Ramos (cell line): ENCODE data around the gene SAMD4A.

Experiments
- in situ Hi-C: fragments of 300-500 bp; cut with MboI; formaldehyde crosslinking; loops from one replicate; pipeline ENCODE4 v1.14.3; 2022; ENCODE audit warnings: low sequenced_read_pairs; ENCODE audit not compliant: unreplicated experiment

Gene SAMD4A

DNA sequence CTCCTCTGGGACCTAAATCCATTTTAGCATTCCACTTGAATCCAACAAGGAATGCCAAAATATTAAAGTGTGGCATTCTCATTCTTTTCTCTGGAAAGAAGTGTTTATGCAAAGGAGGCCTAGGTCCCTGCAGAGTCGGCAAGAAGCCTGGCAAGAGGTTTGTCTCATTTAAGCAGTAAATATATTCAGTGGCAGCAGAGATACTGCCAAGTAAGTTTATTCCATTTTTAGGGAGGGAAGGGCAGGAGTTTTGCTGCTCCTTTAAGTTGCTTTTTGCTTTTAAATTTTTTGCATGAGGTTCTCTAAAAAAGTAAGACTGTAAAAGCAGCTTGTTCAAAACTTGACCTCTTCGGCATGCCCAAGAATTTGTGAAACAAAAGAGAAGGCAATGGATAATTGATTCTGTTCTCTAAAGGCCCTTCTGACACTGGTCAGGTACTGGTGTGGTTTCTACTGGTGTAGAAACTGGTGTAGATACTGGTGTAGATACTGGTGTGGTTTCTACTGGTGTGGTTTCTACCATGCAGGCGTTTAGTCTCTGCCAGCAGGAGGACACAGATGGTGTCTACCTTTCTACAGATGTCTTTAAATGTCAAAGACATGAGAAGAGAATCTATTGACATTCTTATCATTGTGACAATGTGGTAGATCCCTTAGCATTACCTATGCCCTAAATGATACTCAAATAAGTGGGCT is 107.3 kb downstream of the SAMD4A start:
- in situ Hi-C loops: no loop called here

DNA sequence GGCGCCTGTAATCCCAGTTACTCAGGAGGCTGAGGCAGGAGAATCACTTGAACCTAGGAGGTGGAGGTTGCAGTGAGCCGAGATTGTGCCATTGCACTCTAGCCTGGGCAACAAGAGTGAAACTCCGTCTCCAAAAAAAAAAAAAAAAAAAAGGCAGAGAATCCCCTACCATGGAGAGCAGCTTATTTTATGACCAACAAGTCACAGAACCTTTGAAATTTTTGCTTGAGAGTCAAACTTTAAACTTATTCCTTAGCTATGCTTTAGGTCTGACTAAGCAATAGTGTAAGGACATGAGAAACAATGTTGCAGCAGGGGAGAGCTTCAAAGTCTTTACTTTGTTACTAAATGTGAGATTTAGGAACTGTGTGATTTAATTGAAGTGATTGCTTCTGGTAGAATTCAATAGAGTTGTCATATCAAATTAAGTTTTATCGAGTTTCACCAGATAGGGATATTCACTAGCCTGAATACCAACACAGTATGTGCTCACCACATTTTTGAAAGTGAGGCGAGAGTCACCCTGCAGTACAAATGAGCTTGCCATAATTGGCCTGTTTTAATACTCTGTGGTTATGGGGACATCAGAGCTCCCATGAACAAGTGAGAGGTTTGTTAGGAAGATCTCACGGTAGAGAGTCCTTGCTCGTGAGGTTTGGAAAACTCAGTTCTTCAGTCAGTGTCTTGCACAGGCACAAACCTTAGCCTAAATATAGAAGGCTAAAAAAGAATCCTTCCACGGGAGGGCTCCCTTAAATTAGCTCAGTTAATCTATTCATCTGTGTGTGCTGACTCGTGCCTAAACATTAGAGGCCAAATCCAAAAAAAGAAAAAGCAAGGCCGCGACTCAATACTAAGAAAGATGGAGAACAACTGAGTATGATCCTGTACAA is 108.6 kb downstream of the SAMD4A start:
- in situ Hi-C loops: no loop called here

DNA sequence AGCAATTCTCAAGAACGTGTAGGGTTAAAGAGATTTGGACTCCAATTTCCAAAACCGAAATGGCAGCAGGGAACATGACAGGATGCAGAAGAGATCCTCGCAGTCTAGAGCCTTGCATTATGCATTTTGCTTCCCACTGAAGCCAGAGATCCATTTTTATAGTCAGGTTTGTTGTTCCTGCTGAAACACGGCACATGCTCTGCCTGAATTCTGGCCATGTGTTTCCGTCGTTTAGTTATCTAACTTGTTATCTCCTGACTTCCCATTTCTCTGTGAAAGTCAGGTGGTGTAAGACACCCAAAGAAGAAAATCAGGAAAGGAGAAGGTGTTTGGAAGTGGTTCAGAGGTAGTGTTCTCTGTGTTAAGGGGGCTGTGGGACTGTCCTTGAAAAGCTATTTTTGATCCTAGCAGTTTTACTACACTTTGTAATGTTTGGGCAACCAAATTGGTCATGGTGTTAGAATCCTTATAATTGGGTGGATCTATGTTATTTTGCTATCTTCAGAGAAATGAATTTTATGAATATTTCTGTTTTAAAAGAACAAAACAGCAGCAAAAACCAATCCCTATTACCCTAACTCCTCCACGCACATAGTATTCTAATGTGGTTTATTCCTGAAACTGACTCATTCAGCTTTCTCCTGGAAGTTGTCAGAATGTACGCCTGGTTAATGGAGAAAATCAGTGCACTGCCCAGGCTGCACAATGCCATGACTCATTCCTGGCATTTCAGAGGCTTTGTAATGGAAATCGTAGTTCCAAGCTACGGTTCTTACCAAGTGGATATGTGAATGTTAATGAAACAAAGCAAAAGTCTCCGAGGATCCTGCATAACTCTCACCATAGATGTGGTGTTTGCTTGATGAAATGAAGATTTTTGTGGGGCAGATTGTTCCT is 110.1 kb downstream of the SAMD4A start:
- in situ Hi-C loops: no loop called here

DNA sequence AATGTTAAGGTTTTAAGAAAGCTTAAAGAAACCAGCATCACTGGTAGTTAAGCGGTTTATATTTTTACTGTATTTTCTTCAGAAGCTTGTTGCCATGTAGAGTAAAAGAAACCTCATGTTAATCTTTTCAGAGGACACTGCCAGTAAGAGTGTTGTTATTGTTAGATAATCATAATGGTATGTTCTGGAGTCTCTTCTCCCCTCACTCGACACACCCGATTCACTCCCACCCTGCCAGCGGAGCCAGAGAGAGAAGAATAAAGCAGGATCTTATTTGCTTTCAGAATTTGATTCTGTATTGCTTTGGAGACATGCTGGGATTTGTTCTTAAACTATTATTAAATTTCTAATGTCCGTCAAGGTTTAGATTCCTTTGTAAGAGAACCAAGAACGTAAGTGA is 113.7 kb downstream of the SAMD4A start:
- in situ Hi-C loops: no loop called here

DNA sequence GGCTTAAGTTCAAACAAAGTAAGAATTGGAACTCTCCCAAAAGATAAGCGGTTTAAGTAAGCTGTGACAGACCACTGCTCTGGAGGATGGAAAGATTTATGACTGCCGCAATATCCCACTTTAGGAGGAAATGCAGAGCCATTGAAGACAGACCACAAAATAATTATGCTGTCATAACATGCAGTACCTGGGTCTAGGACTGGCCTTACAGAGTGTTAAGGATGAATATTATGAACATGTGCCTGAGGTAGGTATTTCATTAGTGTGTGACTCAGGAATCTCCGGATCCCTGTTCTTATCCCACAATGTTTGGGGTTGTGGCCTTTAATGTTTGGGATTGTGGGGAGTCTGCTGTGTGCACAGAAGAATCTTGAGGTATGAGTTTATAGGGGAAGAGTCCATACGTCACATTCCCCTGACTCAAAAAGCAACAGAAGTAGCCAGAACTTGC is 114.9 kb downstream of the SAMD4A start:
- in situ Hi-C loops: no loop called here

DNA sequence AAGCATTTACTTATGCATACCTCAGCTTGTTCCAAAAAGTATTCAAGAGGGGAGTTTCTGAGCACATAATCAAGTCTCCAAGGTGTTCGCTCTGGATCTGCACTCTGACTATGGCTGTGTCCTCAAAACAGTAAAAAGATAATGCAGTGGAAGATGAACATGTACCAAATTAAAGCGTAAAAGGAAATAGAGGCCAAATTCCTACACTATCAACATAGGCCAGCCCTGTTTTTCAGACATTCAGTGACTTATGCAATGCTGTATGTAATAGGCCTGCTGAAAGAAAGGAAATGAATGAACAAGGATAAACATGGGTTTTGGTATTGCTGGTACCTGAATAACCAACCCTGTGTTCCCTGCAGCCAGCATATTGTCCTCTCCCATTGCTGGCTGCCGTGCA is 115.7 kb downstream of the SAMD4A start:
- in situ Hi-C loops: no loop called here

DNA sequence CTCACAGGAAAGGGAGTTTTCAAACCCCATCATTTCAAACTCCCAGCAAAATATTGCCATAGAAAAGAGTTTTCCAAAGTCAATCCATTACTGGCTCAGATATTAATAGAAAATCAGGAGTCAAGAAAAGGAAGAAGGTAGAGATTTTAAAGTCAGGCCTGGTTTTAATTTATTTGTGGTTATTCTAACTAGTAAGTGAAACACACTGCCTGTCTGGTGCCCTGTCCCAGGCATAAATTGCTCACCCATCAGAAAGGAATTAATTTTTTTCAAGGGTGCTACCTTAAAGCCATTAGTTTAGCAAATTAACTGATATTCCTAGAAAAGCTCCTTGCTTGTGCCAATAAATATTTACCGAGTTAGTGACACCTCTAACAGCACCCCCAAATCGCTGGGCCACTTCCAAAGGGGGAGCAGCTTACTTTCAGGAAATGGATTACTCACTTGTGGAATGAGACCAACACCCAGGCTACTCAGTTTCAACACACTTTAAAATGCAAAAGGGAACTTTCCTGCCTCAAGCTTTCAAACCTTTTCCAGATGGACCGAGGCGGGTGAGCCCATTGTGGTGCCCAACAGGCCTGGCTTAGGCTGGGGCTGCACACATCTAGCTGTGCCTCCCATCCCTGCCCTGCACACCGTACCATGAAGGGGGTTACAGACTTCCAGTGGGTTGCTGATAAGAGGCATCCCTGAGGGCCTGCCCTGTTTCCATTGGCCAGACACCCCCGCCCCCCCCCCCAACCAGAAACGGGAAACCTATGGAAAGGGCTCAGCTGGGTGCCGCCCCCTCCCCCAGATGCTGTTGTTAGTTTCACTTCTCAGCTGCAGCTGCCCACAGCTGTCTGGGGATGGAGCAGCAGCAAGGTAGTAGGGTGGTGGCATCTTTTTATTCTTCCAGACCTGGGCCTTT is 117.2 kb downstream of the SAMD4A start:
- in situ Hi-C loops: no loop called here

DNA sequence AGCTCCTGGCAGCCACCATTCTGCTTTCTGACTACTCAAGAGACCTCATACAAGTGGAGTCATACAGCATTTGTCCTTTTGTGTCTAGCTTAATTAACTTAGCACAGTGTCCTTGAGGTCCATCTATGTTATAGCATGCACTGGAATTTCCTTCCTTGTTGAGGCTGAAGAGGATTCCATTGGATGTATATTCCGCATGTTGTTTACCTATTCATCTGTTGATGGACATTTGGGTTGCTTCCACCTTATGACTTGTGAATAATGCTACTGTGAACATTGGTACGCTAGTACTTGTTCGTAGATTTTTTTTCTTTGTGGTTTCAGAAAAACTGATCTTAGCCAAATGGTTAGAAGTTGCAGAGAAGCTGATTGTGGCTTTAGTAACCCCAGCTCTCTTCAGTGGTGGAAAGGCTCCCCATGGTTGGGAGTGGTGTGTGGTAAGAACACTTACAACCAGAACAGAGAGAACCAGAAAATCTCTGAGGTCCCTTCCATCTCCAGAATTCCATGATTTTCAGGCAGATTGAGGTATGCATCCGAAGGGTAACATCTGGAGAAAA is 118.4 kb downstream of the SAMD4A start:
- in situ Hi-C loops: no loop called here

DNA sequence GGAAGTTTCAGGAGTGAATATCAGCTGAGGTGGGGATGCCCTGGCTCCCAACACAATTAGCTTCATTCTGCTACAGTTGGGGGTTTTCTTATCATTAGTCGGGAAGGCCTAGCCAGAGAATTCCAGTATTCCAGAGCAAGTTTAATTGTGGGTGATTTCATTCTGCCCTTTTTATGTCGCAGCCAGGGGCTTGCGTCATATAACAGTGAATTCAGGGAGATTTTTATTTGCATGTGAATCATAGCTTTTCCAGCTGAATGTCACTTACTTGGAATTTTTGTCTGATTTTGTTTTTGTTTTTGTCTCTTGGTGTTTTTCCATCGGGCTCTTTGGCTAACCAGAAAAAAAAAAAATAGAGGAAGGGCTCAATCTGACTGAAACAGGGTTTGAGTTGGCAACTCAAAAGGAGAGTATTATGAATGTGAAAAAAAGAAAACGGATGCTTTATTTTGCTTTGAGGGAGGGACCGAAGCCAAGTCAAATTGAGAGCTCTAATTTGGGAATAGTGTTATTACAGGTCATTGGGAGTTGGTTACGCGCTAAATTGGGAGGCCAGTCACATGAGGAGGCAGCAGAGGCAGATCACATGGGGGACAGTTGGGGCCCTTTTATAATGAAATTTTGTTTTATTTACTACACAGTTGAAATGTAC is 119.4 kb downstream of the SAMD4A start:
- in situ Hi-C loops: no loop called here

DNA sequence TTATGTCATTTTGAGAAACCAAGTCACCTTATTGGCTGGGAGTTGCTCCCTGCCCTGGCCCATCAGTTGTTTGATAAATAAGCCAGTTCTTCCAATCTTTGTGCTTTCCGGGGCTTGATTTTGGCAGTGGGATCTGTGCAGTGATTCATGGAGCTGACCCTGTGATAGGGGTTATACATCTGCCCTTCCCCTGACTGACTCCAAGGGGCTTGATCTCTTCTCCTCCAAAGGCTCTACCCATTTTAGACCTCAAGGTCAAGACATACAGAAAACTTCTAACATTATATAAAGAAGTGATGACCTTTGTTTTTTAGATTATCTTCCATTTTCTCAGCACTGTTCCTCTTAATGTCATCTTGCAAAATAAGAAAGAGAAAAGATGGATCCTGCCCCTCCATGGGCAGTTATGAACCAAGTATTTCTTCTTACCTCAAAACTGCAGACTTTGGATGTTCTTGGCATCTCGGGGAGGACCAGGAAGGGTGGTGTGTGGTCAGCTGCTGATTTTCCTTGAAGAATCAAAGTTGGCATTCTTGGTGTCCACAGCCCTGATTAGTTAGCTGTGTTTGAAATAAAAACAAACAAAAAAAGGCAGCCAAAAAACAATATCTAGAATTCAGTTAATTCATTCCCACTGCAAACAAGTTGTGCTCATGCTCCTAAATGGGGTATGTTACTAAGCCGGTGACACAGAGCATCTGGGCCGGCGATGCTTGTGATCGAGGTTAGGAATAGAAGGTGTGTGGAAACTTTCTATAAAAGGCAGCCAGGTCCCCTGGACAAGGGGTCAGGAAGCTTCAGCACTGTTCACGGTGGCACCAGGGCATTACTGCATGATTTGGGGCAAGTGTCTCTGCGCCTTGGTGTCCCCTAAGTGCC is 120.2 kb downstream of the SAMD4A start:
- in situ Hi-C loops: no loop called here

DNA sequence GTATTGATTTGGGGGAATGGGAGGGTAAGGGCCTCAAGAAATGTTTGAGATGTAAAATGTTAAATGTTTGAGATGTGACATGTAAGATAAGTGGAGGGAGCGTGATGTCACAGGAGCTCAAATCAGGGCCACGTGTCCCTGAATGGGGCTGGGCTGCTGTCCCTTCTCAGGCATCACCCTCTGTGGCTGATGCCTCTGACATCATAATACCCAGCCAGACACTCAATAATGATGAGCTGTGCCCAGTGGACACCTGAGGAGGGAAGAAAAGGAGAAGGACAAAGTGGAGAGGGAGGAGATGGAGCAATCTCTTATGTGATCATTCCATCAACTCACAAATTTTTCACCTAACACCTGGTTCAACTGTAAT is 120.8 kb downstream of the SAMD4A start:
- in situ Hi-C loops: no loop called here

DNA sequence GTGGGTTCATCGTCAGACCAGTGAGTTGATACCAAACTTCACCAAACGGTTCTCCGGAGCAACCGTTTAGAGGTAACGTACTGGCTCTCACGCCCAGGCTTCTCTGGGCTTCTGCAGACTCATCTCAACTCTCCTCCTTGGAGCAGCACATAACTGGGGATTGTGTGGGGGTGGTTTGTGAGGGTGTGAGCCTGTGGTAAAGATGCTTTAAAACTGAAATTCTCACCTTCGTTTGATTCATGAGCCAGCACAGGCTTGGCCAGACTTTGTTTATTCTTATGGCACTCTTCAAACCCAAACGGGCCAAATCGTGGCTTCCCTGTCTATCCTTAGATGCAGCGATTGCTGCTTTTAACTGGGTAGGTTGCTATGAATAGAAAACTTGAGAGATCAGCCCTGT is 121.3 kb downstream of the SAMD4A start:
- in situ Hi-C loops: no loop called here

DNA sequence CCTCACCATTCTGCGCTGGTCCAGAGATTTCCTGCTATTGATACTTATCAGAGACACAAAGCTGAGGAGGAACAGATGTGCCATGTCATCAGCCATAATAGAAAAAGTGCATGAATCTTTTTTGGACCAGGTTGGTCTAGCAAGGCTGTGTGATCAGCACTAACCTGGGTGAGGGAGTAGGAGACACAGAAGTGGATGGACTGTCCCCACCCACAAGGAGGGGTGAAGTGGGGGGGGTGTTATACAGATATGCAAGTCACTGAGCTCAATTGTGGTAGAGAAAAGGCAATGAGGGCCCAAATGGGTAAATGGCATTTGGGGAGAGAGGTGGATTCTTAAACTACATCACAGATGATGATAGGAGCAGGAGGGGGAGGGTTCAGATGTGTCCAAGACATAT is 123.0 kb downstream of the SAMD4A start:
- in situ Hi-C loops: no loop called here

DNA sequence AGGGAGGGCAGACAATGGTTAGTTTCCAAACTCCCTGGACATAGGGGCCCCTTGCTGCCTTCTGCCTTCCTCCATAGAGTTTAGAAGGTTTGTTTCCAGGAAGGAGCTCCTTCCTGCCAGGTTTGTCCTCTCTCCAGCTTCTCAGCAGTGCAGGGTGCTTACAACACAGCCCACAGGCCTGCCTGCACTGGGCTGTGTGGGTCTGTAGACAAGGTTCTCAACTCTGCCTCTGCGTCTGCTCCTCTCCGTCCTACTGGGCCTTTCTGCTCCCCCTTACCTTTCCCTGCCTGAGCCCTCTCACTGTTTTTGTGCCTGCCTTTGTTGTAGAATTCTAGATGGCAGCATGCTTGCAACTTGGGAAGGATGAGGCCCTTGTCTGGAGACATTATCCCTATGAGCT is 124.0 kb downstream of the SAMD4A start:
- in situ Hi-C loops: no loop called here

DNA sequence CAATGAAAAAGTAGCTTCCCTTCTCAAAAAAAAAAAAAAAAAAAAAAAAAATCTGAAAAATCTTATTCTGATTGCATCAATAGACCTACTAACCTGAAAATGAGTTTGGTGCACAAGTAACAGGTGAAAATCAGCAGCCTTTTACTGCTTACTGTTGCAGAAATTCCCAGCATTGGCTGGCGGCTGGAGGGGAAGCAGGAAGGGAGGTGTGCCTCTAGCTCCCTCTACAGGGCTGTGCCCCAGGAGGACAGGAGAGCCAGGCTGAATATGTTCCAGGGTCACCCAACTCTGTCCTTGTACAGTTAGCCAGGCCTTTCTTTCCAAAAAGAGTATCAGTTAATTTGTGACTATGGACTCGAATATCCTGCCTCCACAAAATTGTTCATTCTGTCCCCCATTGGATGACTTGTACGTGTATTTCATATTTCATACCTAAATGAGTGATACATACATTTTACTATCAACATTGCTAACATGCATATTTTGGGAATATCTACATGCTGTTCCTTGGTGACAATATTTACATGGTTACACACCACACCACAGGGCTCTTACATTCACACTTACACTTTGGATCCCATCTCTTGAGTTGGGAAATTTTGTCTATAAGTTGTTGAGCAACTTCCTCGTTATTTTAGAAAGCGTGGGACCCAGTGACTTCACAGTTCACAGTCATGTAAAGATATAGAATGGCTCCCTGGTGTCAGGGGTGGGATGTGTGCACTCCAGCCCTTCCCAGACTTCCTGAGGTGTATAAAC is 124.8 kb downstream of the SAMD4A start:
- in situ Hi-C loops: no loop called here

DNA sequence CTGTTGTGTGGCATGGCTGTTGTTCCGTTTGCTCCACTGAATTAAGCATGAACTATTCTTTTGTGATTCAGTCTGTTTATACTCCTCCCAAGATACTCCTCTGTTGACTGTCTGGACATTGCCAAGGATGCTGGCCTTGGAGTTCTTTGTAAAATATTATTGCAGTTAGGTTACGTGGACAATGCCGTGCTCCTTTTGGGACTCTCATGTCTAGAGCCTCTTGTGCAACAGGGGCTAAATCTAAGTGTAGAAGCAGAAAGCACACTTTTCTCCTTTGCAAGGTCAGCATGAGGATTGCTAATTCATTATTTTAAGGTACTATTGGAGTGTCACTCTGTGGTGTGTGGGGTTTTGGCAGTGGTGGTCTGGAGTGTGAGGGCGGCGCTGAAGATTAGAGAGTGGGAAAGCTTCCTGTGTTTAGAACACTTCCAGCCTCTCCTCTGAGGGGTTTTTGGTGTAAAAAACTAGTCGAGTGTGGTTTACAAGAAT is 125.4 kb downstream of the SAMD4A start:
- in situ Hi-C loops: no loop called here

DNA sequence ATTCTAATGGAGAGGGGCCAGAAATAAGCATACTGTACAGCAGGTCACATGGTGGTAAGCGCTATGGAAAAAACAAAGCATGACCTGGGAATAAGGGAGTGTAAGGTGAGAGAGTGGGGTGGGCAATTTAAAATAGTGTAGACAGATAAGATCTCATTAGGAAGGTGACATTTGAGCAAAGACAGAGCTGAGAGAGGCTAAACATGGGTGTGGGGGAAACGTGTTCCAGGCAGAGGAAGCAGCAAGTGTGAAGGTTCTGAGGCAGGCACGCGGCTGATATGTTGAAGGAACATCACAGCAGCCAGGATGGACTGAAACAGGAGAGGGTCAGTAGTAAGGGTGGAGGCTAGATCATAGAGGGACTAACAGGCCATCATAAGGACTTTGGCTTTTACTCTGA is 126.8 kb downstream of the SAMD4A start:
- in situ Hi-C loops: no loop called here
